Neural cell (in vitro differentiated cells): ENCODE data around the gene SAMD14. TPM values are rescaled to one million over a fixed set of nuclear protein-coding genes. Genes with fewer than 3 reads are reported as not detected.

ENCODE experiments used
- H2AFZ ChIP-seq: fragments of 200-600, 300-800 bp; sonication (generic), shearing (Covaris generic); 2 replicates; pipeline ENCODE4 v1.6.0; 2014; ENCODE audit warnings: low read depth, mild to moderate bottlenecking, antibody characterized with exemption, low read length, moderate library complexity
- H3F3A ChIP-seq: fragments of 200-600 bp; shearing (Covaris generic); 2 replicates; pipeline ENCODE4 v1.6.1; 2016; ENCODE audit warnings: mild to moderate bottlenecking, moderate library complexity, mixed read lengths, antibody characterized with exemption, low read length; ENCODE audit not compliant: insufficient read depth, poor library complexity, severe bottlenecking
- H3K27ac ChIP-seq: fragments of 200-600, 300-800 bp; sonication (generic), shearing (Covaris generic); 2 replicates; pipeline ENCODE4 v1.5.1; 2014; ENCODE audit warnings: mild to moderate bottlenecking, low read length, moderate library complexity
- H3K27me3 ChIP-seq: fragments of 300-800, 200-600 bp; sonication (generic), shearing (Covaris generic); 2 replicates; pipeline ENCODE4 v1.6.0; 2014; ENCODE audit warnings: mild to moderate bottlenecking, low read depth, low read length, moderate library complexity; ENCODE audit not compliant: insufficient read depth
- H3K36me3 ChIP-seq: fragments of 300-800, 200-600 bp; sonication (generic), shearing (Covaris generic); 2 replicates; pipeline ENCODE4 v1.5.1; 2014; ENCODE audit warnings: mild to moderate bottlenecking, antibody characterized with exemption, low read length, moderate library complexity; ENCODE audit not compliant: insufficient read depth
- H3K4me2 ChIP-seq: fragments of 300-800, 200-600 bp; sonication (generic), shearing (Covaris generic); 2 replicates; pipeline ENCODE4 v1.6.0; 2014; ENCODE audit warnings: mild to moderate bottlenecking, low read length
- H3K4me3 ChIP-seq: fragments of 300-800, 200-600 bp; sonication (generic), shearing (Covaris generic); 2 replicates; pipeline ENCODE4 v1.5.1; 2014; ENCODE audit warnings: mild to moderate bottlenecking, low read length, moderate library complexity
- H3K79me2 ChIP-seq: fragments of 200-600 bp; shearing (Covaris generic); replicated peaks from 2 replicates; pipeline ENCODE4 v1.6.0; 2014; ENCODE audit warnings: mild to moderate bottlenecking, low read length, moderate library complexity; ENCODE audit not compliant: insufficient read depth
- H3K9ac ChIP-seq: fragments of 300-800, 200-600 bp; sonication (generic), shearing (Covaris generic); 2 replicates; pipeline ENCODE4 v1.6.1; 2016; ENCODE audit warnings: mild to moderate bottlenecking, low read length, mixed read lengths
- H3K9me2 ChIP-seq: fragments of 200-600 bp; shearing (Covaris generic); 2 replicates; pipeline ENCODE4 v1.6.1; 2016; ENCODE audit warnings: mild to moderate bottlenecking, low read length, mixed read lengths; ENCODE audit not compliant: insufficient read depth
- H3K9me3 ChIP-seq: fragments of 200-600, 300-800 bp; sonication (generic), shearing (Covaris generic); 2 replicates; pipeline ENCODE4 v1.6.1; 2016; ENCODE audit warnings: mild to moderate bottlenecking, mixed run types, low read length, moderate library complexity, mixed read lengths
- H4K20me1 ChIP-seq: fragments of 200-600 bp; shearing (Covaris generic); 2 replicates; pipeline ENCODE4 v1.6.1; 2016; ENCODE audit warnings: mild to moderate bottlenecking, mixed run types; ENCODE audit not compliant: insufficient read depth
- CTCF ChIP-seq: fragments of 450-650 bp; IDR thresholded peaks from 2 replicates; pipeline ENCODE4 v1.5.1; 2014; ENCODE audit warnings: antibody characterized with exemption, mild to moderate bottlenecking, moderate library complexity; ENCODE audit not compliant: poor library complexity, severe bottlenecking
- EP300 ChIP-seq: fragments of 450-650 bp; conservative IDR thresholded peaks from 2 replicates; pipeline ENCODE4 v1.6.1; 2014; ENCODE audit warnings: antibody characterized with exemption, mild to moderate bottlenecking, moderate library complexity; ENCODE audit not compliant: poor library complexity, severe bottlenecking
- EZH2 ChIP-seq: fragments of 200-600, 300-800 bp; shearing (Covaris generic), sonication (generic); IDR thresholded peaks from 2 replicates; pipeline ENCODE4 v1.6.1; 2014; ENCODE audit warnings: antibody characterized with exemption, low read length, borderline replicate concordance, mild to moderate bottlenecking; ENCODE audit not compliant: insufficient read depth, poor library complexity, severe bottlenecking
- MXI1 ChIP-seq: fragments of 450-650 bp; conservative IDR thresholded peaks from 2 replicates; pipeline ENCODE4 v1.6.1; 2014; ENCODE audit warnings: antibody characterized with exemption, mild to moderate bottlenecking; ENCODE audit not compliant: poor library complexity, severe bottlenecking
- POLR2AphosphoS5 ChIP-seq: IDR thresholded peaks from 2 replicates; pipeline ENCODE4 v1.6.1; 2012
- RAD21 ChIP-seq: fragments of 450-650 bp; conservative IDR thresholded peaks from 2 replicates; pipeline ENCODE4 v1.6.1; 2014; ENCODE audit warnings: antibody characterized with exemption, mild to moderate bottlenecking, moderate library complexity
- SMC3 ChIP-seq: fragments of 450-650 bp; conservative IDR thresholded peaks from 2 replicates; pipeline ENCODE4 v1.6.1; 2014; ENCODE audit warnings: antibody characterized with exemption, mild to moderate bottlenecking, moderate library complexity; ENCODE audit not compliant: poor library complexity
- TAF1 ChIP-seq: IDR thresholded peaks from 2 replicates; pipeline ENCODE4 v1.6.1; 2012; ENCODE audit warnings: low read depth
- polyA plus RNA-seq: library from polyadenylated mRNA; depleted of rRNA; stranded (reverse); fragments of >200 nt; gene quantifications from 2 replicates; pipeline ENCODE4 v1.2.3, GENCODE V29; 2014
- TF ChIP-seq, protein P1 (sequence below): IDR thresholded peaks from 2 replicates; pipeline ENCODE4 v1.6.1; 2012; ENCODE audit warnings: borderline replicate concordance

The SAMD14 gene
- polyA plus RNA-seq, 1 donor from 2014 or later = 105 TPM

- H3K9me2 ChIP-seq = no peaks in the 10 kb centered on the region
- no peak overlapping the region for H3K27ac ChIP-seq
- H3K4me3 ChIP-seq = no peak overlapping the region
- no peaks in the 10 kb centered on the region for H3F3A ChIP-seq
- no peak overlapping the region for H3K9ac ChIP-seq
- peaks cover 6% of the 10 kb centered on the region for H3K36me3 ChIP-seq
- no peak overlapping the region for H3K4me2 ChIP-seq
- no peaks in the 10 kb centered on the region for H4K20me1 ChIP-seq
- H3K27me3 ChIP-seq = no peaks in the 10 kb centered on the region
- H3K79me2 ChIP-seq = no peaks in the 10 kb centered on the region
- no peak for TF ChIP-seq MXI1
- TF ChIP-seq EZH2 = no peak
- TF ChIP-seq TAF1 = no peak
- TF ChIP-seq CTCF = no peak
- no peak for TF ChIP-seq EP300
- no peak for TF ChIP-seq RAD21
- TF ChIP-seq, protein P1, sequence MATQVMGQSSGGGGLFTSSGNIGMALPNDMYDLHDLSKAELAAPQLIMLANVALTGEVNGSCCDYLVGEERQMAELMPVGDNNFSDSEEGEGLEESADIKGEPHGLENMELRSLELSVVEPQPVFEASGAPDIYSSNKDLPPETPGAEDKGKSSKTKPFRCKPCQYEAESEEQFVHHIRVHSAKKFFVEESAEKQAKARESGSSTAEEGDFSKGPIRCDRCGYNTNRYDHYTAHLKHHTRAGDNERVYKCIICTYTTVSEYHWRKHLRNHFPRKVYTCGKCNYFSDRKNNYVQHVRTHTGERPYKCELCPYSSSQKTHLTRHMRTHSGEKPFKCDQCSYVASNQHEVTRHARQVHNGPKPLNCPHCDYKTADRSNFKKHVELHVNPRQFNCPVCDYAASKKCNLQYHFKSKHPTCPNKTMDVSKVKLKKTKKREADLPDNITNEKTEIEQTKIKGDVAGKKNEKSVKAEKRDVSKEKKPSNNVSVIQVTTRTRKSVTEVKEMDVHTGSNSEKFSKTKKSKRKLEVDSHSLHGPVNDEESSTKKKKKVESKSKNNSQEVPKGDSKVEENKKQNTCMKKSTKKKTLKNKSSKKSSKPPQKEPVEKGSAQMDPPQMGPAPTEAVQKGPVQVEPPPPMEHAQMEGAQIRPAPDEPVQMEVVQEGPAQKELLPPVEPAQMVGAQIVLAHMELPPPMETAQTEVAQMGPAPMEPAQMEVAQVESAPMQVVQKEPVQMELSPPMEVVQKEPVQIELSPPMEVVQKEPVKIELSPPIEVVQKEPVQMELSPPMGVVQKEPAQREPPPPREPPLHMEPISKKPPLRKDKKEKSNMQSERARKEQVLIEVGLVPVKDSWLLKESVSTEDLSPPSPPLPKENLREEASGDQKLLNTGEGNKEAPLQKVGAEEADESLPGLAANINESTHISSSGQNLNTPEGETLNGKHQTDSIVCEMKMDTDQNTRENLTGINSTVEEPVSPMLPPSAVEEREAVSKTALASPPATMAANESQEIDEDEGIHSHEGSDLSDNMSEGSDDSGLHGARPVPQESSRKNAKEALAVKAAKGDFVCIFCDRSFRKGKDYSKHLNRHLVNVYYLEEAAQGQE = no peak
- no peak for TF ChIP-seq SMC3
- no peak for TF ChIP-seq POLR2AphosphoS5
- no peaks in the 10 kb centered on the region for H3K9me3 ChIP-seq
- no peak overlapping the region for H2AFZ ChIP-seq
These were observed 64.9 kb downstream of the SAMD14 start for GRCh38 chr17:50065056-50065455.

- TF ChIP-seq MXI1 = no peak
- TF ChIP-seq EZH2 = no peak
- TF ChIP-seq EP300 = no peak
- no peak for TF ChIP-seq POLR2AphosphoS5
- no peak for TF ChIP-seq CTCF
- no peak for TF ChIP-seq RAD21
- TF ChIP-seq TAF1 = no peak
- Histone ChIP-seq H3K9me2 (no peaks in the 10 kb centered on the region), H3K79me2 (no peaks in the 10 kb centered on the region), H4K20me1 (no peaks in the 10 kb centered on the region), H2AFZ (no peak overlapping the region), H3K9me3 (no peaks in the 10 kb centered on the region), H3K4me2 (no peak overlapping the region), H3F3A (no peaks in the 10 kb centered on the region), H3K36me3 (peaks cover 6% of the 10 kb centered on the region), H3K27ac (no peak overlapping the region), H3K4me3 (no peak overlapping the region), H3K27me3 (no peaks in the 10 kb centered on the region), H3K9ac (no peak overlapping the region)
These were observed 65.5 kb downstream of the SAMD14 start for GRCh38 chr17:50064253-50065001.
